Measurements from ENCODE around the gene STXBP3.

Gene STXBP3

GRCh38 chr1:108845991-108846390 is 99.5 kb downstream of the STXBP3 start:
- DNase-seq: no peak

GRCh38 chr1:108847494-108847893 is 101.0 kb downstream of the STXBP3 start:
- no peak for DNase-seq

- DNase-seq: no peak
These were observed 102.3 kb downstream of the STXBP3 start for GRCh38 chr1:108848806-108849205.

DNA sequence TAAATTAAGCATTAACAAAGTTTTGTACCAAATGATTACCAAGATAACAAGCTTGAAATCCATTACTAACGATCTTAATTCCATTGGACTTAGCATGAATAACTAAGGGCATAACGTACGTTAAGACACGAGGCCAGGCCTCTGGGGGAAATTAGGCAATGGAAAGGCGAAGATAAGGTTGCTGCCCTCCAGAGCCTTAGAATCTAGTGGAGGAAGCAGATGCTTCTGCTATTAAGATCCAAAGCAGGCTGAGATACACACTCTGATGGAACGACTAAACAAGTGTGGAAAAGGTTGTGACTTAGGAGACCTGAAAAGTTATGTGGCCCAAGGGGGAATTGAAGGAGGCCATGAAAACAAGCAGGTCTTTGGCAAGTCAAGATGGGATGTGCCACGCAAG is 104.5 kb downstream of the STXBP3 start:
- DNase-seq: no peak

DNA sequence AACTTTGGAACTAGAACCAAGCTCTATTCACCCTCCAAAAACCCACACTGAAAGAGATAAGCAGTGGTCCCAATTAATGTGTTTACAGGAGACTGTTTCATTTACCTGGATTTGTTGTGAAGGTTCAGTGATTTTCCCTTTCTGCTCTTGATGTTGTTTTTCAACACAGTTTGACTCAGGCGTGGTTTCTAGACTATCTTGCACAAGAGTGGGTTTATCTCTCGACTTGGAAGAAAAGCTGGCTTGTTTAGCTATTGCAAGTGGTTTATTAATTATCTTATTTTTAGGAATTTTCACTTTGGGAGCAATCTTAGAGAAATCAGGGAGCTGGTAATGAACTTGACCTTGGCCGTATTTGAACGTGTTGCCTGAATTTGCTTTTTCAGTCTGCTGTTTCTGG is 105.1 kb downstream of the STXBP3 start:
- DNase-seq: no peak

DNA sequence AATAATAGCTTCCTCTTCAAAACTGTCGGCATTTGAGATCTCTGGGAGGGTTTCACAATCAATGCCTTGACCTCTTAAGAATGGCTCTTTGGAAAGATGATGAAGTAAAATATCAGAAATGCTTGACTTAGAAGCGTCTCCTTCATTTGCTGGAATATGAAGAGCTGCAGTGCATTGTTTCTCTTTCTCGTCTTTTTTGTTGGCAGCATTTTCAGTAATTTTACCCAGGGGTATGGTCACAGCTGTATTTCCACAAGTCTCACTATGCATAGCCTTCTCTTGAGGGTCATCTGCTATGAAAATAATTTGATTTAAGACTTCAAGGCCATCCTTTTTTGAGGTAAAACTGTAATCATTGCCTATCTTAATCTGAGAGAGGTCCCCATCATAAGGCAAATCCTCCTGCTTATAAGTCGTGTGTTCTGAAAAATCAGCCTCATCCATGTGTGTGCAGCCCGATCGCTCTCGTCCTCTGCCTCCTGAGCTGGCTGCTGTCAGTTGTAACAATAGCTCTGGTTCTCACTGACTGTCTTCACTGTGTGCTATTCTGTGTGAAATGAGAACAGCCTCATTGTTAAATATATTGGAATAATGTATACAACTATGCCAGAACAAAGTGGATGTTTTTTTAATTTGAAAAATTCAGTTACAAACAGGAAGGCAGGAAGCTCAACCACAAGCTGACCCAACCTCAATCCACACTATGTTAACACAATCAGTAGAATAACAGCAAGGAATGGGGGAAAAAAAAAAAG is 105.9 kb downstream of the STXBP3 start:
- DNase-seq: no peak

GRCh38 chr1:108854221-108855019 is 107.9 kb downstream of the STXBP3 start:
- DNase-seq: no peak

- no peak for DNase-seq
These were observed 110.5 kb downstream of the STXBP3 start, which contains the start of gene AKNAD1 for GRCh38 chr1:108856994-108857393. AKNAD1 (minus strand) TSS chr1:108857094; CDS start chr1:108852664, 4,430 bp downstream.

GRCh38 chr1:108858230-108858950 is 111.9 kb downstream of the STXBP3 start:
- no peak for DNase-seq

Measured in NCI-H226 (cell line).